A549 (cell line): Measurements from ENCODE around the gene TSSK6.

ENCODE experiments used
- CHD2 ChIP-seq: fragments of 150-350 bp; IDR thresholded peaks from 2 replicates; pipeline ENCODE4 v1.6.1; 2014; ENCODE audit warnings: low read length; ENCODE audit not compliant: partially characterized antibody
- EP300 ChIP-seq, 2 experiments: fragments of >200 bp; sonication (Bioruptor Twin); formaldehyde crosslinking; IDR thresholded peaks; 2 replicates in 1 of 2; 3 replicates in 1 of 2; pipeline ENCODE4 v1.6.1; 2016 to 2017
- JUN ChIP-seq, 2 experiments: fragments of >200 bp; sonication (Bioruptor Twin); formaldehyde crosslinking; IDR thresholded peaks; 2 replicates in 1 of 2; 3 replicates in 1 of 2; pipeline ENCODE4 v1.6.1; 2016 to 2017
- MAZ ChIP-seq: fragments of 150-350 bp; IDR thresholded peaks from 2 replicates; pipeline ENCODE4 v1.6.1; 2014; ENCODE audit warnings: antibody characterized with exemption, low read depth, low read length, borderline replicate concordance
- POLR2A ChIP-seq: IDR thresholded peaks from 2 replicates; pipeline ENCODE4 v1.6.1; 2012; ENCODE audit warnings: mild to moderate bottlenecking, low read length
- SMC3 ChIP-seq: fragments of >200 bp; sonication (Bioruptor Twin); formaldehyde crosslinking; IDR thresholded peaks from 3 replicates; pipeline ENCODE4 v1.6.1; 2018; ENCODE audit warnings: inconsistent platforms
- TF ChIP-seq, protein P1 (sequence below): fragments of 450-650 bp; IDR thresholded peaks from 2 replicates; pipeline ENCODE4 v1.6.1; 2014; ENCODE audit warnings: antibody characterized with exemption

DNA sequence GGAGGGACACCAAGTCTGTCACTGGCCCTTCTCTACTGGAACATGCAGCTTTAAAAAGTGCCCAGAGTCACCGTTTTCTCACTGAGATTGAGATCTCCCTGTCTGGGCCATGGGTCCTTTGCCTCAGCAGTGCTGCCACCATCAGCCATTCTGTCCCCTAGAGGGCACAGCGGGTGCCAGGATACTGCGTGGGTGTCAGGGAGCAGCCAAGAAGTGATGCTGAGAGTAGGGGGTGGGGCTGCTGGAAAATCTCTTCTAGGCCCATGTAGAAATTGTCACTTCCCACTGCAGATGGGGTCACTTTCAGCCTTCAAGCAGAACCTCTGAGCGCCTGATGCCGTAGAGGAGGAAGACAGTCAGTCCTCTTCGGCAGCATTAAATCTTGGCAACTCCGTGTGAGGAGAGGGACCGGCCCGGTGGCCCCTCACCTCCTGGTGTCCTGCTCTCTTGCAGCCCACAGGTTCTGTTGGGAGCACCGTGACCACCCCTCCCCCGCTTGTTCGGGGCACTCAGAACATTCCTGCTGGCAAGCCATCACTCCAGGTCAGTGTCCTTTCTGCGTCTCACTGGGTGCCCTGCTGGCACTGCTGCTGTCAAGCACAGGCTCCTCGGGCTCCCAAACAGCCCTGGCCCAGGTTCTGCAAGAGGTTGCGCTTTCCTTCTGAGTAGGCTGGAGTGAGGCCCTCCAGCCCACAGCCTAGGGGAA lies 21.4 kb downstream of the TSSK6 start:
- TF ChIP-seq POLR2A: no peak
- TF ChIP-seq CHD2: no peak
- TF ChIP-seq EP300 (IDR thresholded peaks at IDR 0.05): no peak
- TF ChIP-seq SMC3: no peak
- TF ChIP-seq JUN (IDR thresholded peaks at IDR 0.05): no peak
- TF ChIP-seq, protein P1, sequence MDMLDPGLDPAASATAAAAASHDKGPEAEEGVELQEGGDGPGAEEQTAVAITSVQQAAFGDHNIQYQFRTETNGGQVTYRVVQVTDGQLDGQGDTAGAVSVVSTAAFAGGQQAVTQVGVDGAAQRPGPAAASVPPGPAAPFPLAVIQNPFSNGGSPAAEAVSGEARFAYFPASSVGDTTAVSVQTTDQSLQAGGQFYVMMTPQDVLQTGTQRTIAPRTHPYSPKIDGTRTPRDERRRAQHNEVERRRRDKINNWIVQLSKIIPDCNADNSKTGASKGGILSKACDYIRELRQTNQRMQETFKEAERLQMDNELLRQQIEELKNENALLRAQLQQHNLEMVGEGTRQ: no peak
- TF ChIP-seq MAZ: no peak
